Stimulated activated naive B cell treated with anti-CD40 and anti-IgM and Interleukin-4, amounts not matched to agents 10 μg/mL and 1 μg/mL and 100 μg/mL, for 72 hours (primary cell): ENCODE results near the gene SPECC1L.

Experiments used
- ATAC-seq, 2 donors: fragments of 150-1000 bp; cut with Tn5 transposase; replicated peaks; 2 replicates each; pipeline ENCODE4 v1.10.0; 2021; ENCODE audit warnings: moderate library complexity in 1 of 2
- DNase-seq: peaks from one replicate; pipeline ENCODE4 v3.0.0; 2021
- H3K27ac Mint-ChIP-seq: one replicate; pipeline ENCODE4 v1.8.0; 2022; ENCODE audit warnings: mild to moderate bottlenecking, mixed read lengths
- H3K27me3 Mint-ChIP-seq, 2 donors: one replicate each; pipeline ENCODE4 v1.8.0; 2022; ENCODE audit warnings: mixed read lengths in 2 of 2
- H3K36me3 Mint-ChIP-seq, 2 donors: one replicate each; pipeline ENCODE4 v1.8.0; 2022; ENCODE audit warnings: mixed read lengths in 2 of 2, mild to moderate bottlenecking in 1 of 2
- H3K4me1 Mint-ChIP-seq, 2 donors: one replicate each; pipeline ENCODE4 v1.8.0; 2022; ENCODE audit warnings: mixed read lengths in 2 of 2, mild to moderate bottlenecking in 1 of 2
- H3K4me3 Mint-ChIP-seq, 2 donors: one replicate each; pipeline ENCODE4 v1.8.0; 2022; ENCODE audit warnings: mild to moderate bottlenecking in 2 of 2, mixed read lengths in 2 of 2, moderate library complexity in 1 of 2
- H3K9me3 Mint-ChIP-seq, 2 donors: one replicate each; pipeline ENCODE4 v1.8.0; 2022; ENCODE audit warnings: mixed read lengths in 2 of 2, mild to moderate bottlenecking in 1 of 2

SPECC1L gene

DNA sequence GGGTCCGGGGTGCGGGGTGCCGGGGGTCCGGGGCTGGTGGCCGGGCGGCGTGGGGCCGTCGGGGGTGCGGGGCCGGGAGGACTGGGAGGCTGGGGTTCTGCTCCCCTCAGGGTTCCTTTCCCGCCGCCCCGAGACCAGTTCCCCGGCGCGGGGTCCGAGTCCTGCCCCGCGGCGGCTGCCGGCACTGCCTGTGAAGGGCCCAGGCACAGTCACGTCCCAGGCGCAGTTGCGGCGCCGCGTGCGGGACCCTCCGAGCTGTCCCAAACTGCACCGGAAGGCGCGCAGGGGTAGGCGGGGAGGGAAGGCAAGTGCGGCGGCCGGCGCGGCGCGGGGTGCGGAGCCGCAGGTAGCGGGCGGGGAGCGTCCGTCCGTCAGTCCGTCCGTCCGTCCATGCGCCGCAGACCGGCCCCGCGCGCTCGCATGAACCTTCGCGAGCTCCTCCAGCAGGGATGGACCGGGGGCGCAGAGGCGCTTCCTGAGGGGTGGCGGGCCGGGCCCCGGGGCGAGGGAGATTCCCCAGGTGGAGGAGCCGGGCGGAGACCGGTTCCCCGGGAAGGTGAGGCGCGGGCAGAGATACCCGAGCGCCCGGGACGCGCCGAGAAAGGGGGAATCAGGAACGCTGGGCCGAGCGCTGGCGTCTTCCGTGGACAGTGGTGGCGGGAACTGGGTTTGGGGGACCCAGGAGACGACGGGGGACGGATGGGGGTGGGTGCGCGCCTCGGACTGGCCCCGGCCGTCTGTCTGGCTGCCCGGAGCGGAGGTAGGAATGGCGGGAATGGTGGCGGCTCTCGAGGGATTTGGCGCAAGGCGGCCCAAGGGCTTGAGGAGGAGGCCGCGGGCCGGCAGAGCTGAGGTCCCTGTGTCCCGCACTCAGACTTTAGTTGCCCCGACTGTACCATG, 153.6 kb downstream of the SPECC1L start:
- ATAC-seq, result peak; percentile 14 to 22

DNA sequence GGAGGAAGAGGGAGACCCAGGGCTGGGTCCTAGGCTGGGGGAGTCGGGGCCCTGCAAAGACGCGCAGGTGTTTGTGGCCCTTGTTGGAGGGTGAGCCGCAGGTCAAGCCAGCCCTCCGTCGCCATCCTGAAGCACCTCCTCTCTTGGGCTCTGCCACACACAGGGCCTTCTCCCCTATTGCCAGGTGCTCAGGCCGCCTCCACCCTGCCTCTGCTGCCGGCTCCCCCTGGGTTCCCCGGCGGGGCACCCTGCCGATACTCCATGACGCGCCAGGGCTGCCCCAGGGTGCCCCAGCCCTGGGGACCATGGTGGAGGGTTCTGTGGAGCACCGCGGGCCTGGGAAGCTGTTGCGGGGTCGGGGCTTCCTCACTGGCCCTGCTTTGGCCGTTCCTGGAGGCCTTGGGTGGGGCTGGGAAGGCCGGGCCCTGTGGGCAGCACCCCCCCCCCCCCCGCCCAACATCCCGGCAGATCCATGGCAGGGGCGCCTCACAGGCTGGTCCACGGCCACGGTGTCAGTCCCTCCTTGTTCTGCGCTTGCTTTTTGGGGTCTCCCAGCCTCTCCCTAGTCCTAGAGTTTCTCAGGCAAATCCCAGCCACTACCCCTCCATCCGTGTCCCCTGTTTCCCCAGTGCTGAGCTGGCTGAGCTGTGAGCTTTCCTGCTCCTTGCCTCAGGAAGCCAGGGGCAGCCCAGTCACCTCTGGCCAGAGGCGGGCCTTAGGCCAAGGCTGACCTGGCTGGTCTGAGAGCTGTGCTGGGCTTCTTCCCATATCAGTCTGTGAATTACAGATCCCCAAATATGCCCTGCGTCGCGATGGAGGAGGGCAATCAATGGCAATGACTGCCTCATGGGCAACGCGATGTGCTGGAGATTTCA, 154.5 kb downstream of the SPECC1L start:
- Mint-ChIP-seq H3K4me1 (peaks cover 52 to 66% of the 10 kb centered on the region in 2 donors), H3K36me3 (peaks cover 3 to 6% of the 10 kb centered on the region in 2 donors), H3K4me3 (peak overlapping the region; percentile 82 to 90), H3K27me3 (peaks cover 0 to 5% of the 10 kb centered on the region in 2 donors), H3K27ac (peak overlapping the region; percentile 97), H3K9me3 (no peaks in the 10 kb centered on the region)
- no peak for DNase-seq
- ATAC-seq, result no peak

More for the DNA sequence above, 153.6 kb downstream of the SPECC1L start:
- DNase-seq, result no peak
- H3K9me3 Mint-ChIP-seq, result no peaks in the 10 kb centered on the region
- H3K27ac Mint-ChIP-seq, result peak overlapping the region; percentile 73
- peaks cover 3 to 6% of the 10 kb centered on the region in 2 donors for H3K36me3 Mint-ChIP-seq
- peak overlapping the region; percentile 72 to 82 for H3K4me3 Mint-ChIP-seq
- peaks cover 47 to 58% of the 10 kb centered on the region in 2 donors for H3K4me1 Mint-ChIP-seq
- H3K27me3 Mint-ChIP-seq, result peaks cover 0 to 5% of the 10 kb centered on the region in 2 donors

DNA sequence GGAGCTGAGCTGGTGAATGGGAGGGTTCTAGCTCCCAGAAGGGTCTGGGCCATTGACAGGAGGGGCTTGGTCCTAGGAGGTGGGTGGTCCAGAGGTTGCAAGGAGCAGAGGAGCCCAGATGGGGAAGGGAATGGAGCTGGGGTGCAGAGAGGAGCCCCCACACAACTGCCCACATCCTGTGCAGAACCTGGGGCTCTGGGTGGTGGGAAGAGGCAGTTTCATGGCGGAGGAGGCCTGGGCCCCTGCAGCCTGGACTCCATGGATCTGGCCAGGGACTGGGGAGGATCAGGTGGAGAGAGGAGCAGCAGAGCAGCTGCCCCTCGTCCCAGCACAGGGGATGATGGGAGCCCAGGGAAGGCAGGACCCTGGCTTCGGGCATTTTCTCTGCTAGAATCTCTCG, 155.8 kb downstream of the SPECC1L start:
- ATAC-seq (no peak), DNase-seq (no peak)
- H3K9me3 Mint-ChIP-seq, result no peaks in the 10 kb centered on the region
- peaks cover 58 to 74% of the 10 kb centered on the region in 2 donors for H3K4me1 Mint-ChIP-seq
- peak overlapping the region; percentile 97 for H3K27ac Mint-ChIP-seq
- peaks cover 0 to 5% of the 10 kb centered on the region in 2 donors for H3K27me3 Mint-ChIP-seq
- H3K36me3 Mint-ChIP-seq, result peaks cover 6 to 10% of the 10 kb centered on the region in 2 donors
- H3K4me3 Mint-ChIP-seq, result peak overlapping the region; percentile 90 to 93

DNA sequence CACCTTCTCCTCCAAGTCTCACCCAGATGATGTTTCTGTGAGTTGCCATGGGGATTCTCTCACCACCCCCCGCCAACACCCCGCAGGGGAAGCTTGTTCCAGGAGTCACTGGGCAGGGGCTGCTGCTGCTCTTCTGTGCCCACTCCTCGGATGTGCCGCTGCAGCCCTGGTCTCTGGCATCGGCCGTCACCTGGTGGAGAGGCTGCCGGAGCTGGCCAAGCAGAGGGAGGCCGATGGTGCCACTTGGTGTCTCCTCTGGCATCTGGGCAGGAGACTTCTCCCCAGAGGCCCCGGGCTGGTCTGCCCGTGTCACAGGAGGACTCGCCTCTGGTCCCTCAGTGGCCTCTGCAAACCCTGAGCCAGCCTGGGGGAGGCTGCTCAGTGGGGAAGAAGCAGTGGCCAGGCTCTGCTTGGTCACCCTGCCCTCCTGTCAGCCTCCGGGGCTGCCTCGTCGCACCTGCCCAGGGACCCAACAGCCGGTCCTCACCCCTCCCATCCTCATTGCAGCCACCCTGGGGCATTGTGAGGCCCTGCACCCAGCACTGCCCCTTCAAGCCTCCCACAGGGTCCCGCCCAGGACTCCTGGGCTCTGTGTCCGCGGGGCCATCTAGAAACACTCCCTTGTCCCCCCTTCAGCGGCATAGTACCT, 156.3 kb downstream of the SPECC1L start:
- Mint-ChIP-seq H3K36me3 (peaks cover 10 to 15% of the 10 kb centered on the region in 2 donors), H3K4me1 (peaks cover 62 to 76% of the 10 kb centered on the region in 2 donors), H3K9me3 (no peaks in the 10 kb centered on the region), H3K27ac (peak overlapping the region; percentile 97), H3K4me3 (peak overlapping the region; percentile 90 to 93), H3K27me3 (peaks cover 0 to 5% of the 10 kb centered on the region in 2 donors)
- DNase-seq, result no peak
- ATAC-seq, result no peak

DNA sequence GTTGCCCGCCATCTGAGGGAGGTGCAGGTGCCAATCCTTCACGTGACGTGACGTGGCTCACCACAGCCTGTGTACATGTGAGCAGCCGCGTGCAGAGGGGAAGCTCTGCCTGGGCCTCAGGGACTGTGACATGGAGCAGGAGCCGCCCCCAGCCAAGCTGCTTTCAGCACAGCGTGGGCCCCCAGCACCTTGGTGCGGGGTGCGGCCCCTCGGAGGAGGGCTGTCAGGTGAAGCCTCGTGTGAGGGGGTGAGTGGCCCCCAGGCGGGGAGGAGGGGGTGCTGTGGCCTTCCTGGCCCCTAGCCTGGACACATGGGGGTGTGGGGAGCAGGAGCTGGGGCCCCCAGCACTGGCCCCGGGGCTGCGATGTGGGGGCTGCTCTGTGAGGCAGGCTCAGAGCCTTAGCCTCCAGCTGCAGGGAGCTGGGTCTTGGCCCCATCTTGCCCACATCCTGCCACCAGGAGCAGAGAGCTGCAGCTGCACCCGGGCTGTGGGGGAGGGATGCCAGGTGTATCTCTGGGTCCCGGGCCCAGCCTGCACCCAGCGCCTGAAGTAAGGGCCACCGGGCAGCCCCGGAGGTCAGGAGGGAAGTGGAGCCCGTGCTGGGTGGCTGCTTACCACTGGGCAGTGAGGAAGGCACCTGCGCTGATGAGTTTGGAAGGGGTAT, 157.0 kb downstream of the SPECC1L start, which contains the start of gene ADORA2A:
ADORA2A (plus strand) TSS at position 100 of the 665 bp plus-strand sequence. CDS start 5,806 bp downstream, outside the sequence.
- Mint-ChIP-seq H3K36me3 (peaks cover 12 to 22% of the 10 kb centered on the region in 2 donors), H3K27me3 (peaks cover 0 to under 1% of the 10 kb centered on the region in 2 donors), H3K9me3 (no peaks in the 10 kb centered on the region), H3K4me1 (peaks cover 62 to 77% of the 10 kb centered on the region in 2 donors), H3K4me3 (peak within 1 kb of the TSS; percentile 90 to 93), H3K27ac (peak within 1 kb of the TSS; percentile 97)
- ATAC-seq (peak; percentile 80 to 84), DNase-seq (peak; percentile 79)

DNA sequence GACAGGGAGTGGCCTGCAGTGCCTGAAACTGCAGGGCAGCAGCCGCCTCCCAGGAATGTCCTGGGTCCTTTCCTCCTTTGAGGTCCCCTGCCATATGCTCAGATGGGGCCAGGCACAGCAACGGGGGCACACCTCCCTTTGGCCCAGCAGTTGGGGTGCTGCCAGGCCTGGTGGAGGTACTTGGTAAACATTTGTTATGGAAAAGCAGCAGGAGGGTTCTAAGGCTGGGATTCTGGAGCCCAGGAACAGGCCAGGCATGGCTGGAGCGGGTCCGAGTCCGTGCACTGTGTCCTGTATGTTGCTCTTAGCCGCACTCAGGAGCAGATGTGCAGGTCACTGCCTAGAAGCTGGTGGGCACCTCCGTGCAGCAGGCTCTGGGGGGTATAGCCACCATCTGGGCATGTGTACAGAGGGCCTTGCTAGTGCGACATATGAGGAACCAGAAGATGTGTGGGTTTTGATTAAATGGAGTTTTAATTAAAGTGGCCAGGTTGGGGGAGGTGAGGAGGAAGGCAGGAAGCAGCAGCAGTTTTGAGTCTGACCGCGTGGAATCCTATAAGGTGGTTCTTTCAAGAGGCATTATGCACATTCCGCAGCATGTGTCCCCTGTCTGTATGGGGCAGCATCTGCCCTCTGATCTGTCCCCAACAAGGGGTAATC, 158.2 kb downstream of the SPECC1L start:
- Mint-ChIP-seq H3K36me3 (peaks cover 16 to 26% of the 10 kb centered on the region in 2 donors), H3K4me1 (peaks cover 71 to 88% of the 10 kb centered on the region in 2 donors), H3K27me3 (no peaks in the 10 kb centered on the region), H3K4me3 (peak overlapping the region; percentile 90 to 93), H3K9me3 (no peaks in the 10 kb centered on the region), H3K27ac (peak overlapping the region; percentile 97)
- DNase-seq (no peak), ATAC-seq (no peak)

DNA sequence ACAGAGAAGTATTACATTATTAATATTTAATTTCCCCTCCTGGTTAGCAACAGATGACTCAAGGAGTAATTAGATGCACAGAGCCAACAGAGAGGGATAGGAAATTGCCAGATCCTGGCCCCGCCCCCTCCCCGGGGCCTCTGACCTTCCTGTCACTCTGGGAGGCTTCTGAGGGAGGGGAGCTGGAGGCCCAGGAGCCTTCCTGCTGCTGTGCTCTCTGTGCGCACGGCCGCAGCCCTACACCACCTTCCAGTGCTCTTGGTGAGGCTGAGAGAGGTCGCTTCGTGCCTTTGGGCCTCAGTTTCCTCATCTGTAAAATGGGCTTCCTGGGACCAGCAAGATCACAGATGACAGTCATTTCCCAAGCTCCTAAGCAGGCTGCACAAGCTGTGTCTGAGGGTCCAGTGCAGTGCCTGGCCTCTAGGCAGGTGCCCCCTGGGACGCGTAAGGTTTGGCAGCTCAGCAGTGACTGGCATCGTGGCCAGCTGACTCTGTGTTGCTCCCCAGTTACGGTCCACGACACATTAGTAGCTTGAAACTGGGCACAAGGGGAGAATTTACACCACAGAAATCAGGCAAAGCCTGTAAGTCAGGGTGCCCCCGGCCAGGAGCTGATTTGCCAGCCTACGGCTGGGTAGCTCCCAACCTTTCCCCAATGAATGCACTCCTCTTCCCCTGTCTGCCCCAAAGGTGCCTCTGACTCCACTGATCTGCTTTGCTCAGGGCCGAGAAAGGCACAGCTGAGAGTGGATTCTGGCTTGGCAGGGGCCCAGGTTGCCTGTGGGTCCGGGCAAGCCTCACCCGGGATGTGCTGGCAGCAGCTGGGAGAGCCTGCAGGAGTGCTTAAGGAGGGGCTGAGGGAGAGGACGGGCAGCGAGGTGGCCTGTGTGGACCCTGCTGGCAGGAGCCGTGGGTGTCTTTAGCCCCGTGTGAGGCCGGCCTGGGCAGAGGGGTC, 159.1 kb downstream of the SPECC1L start:
- H3K27me3 Mint-ChIP-seq, result no peaks in the 10 kb centered on the region
- ATAC-seq, result no peak
- H3K4me1 Mint-ChIP-seq, result peaks cover 78 to 96% of the 10 kb centered on the region in 2 donors
- no peak for DNase-seq
- H3K36me3 Mint-ChIP-seq, result peaks cover 16 to 26% of the 10 kb centered on the region in 2 donors
- peak overlapping the region; percentile 90 to 93 for H3K4me3 Mint-ChIP-seq
- H3K9me3 Mint-ChIP-seq, result no peaks in the 10 kb centered on the region
- peak overlapping the region; percentile 97 for H3K27ac Mint-ChIP-seq

DNA sequence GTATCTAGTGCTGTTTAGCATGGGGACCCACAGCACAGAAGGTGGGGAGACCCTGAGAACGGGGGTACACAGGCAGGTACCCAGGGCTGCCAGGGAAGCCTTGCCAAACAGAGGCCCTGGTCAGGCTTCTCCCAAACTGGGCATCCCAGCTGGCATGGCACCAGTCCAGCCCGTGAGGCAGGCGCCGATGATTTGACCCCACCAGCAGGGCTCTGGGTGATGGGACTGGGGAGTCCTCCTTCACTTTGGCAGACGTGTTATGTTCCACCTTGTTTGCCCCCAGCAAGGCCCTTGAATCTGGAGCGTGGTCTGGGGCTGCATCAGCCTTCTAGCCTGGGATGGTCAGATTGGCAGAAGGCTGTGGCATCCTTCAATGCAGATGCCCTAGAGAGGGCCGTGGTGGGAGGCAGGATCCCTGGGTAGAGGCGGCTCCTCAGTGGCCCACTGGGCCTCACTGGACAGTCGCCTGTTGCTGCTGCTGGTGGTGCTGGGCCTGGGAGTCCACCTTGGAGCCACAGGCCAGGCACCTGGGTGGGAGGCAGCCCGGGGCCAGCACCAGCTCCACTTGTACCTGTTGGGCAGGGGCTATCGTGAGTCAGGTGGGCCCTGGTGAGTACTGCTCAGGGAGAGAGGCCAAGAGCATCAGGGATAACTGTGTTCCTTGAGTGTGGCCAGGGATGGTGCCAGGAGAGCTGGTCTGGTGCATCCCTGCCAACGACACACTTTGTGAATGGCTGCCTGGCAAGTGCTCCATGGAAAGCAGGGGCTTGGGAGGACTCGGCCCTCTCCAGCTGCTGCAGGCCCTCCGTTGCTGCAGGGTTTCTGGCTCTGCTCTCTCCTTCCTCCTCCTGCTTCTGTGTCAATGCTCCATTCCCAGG, 160.0 kb downstream of the SPECC1L start:
- Mint-ChIP-seq H3K36me3 (peaks cover 16 to 29% of the 10 kb centered on the region in 2 donors), H3K4me3 (peak overlapping the region in 1 of 2 donors; percentile 74), H3K27me3 (no peaks in the 10 kb centered on the region), H3K27ac (peak overlapping the region; percentile 94), H3K9me3 (no peaks in the 10 kb centered on the region), H3K4me1 (peaks cover 84 to 100% of the 10 kb centered on the region in 2 donors)
- no peak for ATAC-seq
- DNase-seq, result no peak

DNA sequence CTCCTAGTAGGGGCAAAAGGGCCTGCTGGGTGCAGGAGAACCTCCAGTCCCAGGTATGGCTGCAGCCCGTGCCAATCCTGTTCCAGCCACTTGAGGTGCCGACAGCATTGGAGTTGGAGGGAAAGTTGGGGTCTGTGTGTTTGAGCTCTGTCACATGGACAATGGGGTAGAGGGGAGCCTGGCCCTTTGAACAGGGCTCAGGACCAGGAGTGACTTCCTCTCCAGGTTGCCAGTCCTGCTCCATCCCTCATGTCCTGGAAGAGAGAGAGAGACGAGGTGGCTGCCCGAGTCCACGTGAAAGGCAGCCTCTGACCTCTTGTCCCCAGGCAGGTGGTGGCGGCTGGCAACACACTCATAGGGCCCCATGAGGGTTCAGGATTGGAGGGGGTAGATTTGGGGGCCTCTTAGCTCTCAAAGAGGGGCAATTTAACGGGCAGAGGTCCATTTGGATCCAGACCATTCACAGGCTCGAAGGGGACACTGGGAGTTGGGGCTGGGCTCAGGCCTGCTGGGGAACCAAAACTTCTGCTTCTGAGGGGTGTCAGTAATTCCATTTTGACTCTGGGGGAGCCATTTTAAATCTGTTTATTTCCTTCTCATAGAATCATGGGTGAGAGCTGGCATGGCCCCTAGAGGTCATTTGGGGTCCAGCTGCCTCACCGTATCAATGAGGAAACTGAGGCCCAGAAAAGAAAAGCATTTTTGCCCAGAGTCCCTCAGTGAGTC, 160.8 kb downstream of the SPECC1L start:
- peak overlapping the region; percentile 62 to 74 for H3K4me3 Mint-ChIP-seq
- H3K36me3 Mint-ChIP-seq, result peaks cover 18 to 31% of the 10 kb centered on the region in 2 donors
- ATAC-seq (no peak), DNase-seq (no peak)
- H3K27ac Mint-ChIP-seq, result peak overlapping the region; percentile 94
- H3K4me1 Mint-ChIP-seq, result peaks cover 82 to 100% of the 10 kb centered on the region in 2 donors
- H3K27me3 Mint-ChIP-seq, result no peaks in the 10 kb centered on the region
- H3K9me3 Mint-ChIP-seq, result no peaks in the 10 kb centered on the region

DNA sequence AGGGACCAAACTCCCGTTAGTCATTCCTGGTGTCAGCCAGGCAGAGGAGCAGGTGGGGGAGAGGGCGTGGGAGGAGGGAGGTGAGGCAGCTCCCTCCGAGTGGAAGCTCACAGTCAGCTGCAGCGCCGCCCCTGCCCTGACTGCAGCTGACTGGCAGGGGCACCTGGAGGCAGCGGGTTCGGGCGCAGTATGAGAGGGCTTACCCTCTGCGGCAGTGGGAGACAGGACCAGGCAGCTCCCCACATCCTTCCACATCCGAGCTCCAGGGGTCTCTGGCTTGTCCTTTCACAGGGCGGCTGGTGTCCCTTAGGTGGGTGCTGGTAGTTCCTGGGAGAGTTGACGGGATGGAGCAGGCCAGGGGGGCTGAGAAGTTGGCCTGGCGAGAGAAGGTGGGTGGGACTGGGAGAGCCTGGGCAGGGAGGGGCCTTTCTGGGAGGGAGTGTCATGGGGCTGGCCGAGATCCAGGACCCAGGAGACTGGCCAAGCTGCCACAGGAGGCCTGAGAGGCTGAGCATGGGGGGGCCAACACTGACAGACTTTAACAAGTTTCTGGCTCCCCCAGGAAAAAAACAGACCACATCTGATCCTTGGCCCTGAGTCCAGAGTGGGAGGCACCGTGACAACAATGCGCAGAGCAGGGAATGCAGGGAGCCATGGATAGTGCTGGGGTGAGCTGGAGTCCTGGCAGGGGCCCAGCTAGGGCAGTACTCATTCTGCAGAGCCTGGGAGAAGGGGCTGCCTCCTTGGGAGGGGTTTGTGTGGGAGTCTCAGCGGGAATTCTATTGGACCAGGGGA, 161.6 kb downstream of the SPECC1L start:
- H3K4me1 Mint-ChIP-seq, result peaks cover 80 to 100% of the 10 kb centered on the region in 2 donors
- ATAC-seq (no peak), DNase-seq (no peak)
- no peaks in the 10 kb centered on the region for H3K27me3 Mint-ChIP-seq
- H3K27ac Mint-ChIP-seq, result peak overlapping the region; percentile 94
- H3K4me3 Mint-ChIP-seq, result peak overlapping the region; percentile 62 to 74
- no peaks in the 10 kb centered on the region for H3K9me3 Mint-ChIP-seq
- H3K36me3 Mint-ChIP-seq, result peaks cover 20 to 34% of the 10 kb centered on the region in 2 donors
